H1 (cell line): ENCODE data around the gene PDZD8. TPM values are rescaled to one million over a fixed set of nuclear protein-coding genes. Genes with fewer than 3 reads are reported as not detected.

Source experiments
- CTCF ChIA-PET: fragments of 300-600 bp; sonication (Branson Sonifier 250); formaldehyde crosslinking; loops from one replicate; lab custom pipeline; 2021; ENCODE audit not compliant: partially characterized antibody; lab: Charles Lee
- POLR2A ChIA-PET: fragments of 300-600 bp; sonication (Branson Sonifier 250); formaldehyde crosslinking; loops from one replicate; lab custom pipeline; 2021; ENCODE audit warnings: inconsistent platforms; ENCODE audit not compliant: partially characterized antibody; lab: Charles Lee
- DNase-seq, 2 experiments: peaks; one replicate each; pipeline versions ENCODE4 v3.0.0 to v3.0.0-alpha.2; 2010 to 2022; ENCODE audit warnings: low spot score in 2 of 2, low read depth in 1 of 2, mixed read lengths in 1 of 2
- FAIRE-seq: peaks from 2 replicates; lab custom pipeline; 2011; peaks lifted over from hg19 to GRCh38; lab: Jason Lieb, UNC
- H2AFZ ChIP-seq: 2 replicates; pipeline ENCODE4 v1.8.1; 2012; ENCODE audit warnings: low read length, inconsistent platforms
- H2AK5ac ChIP-seq: 2 replicates; pipeline ENCODE4 v1.6.1; 2013; ENCODE audit warnings: low read depth, low read length
- H2BK120ac ChIP-seq: replicated peaks from 2 replicates; pipeline ENCODE3; 2013; ENCODE audit warnings: low read depth, low read length, inconsistent platforms
- H2BK12ac ChIP-seq: 2 replicates; pipeline ENCODE4 v1.6.1; 2013; ENCODE audit warnings: low read depth, low read length
- H2BK15ac ChIP-seq: 2 replicates; pipeline ENCODE4 v1.6.1; 2013; ENCODE audit warnings: low read length
- H2BK20ac ChIP-seq: 2 replicates; pipeline ENCODE4 v1.6.1; 2013; ENCODE audit warnings: low read length
- H2BK5ac ChIP-seq: 2 replicates; pipeline ENCODE4 v1.6.1; 2013; ENCODE audit warnings: low read depth, low read length
- H3K14ac ChIP-seq: 2 replicates; pipeline ENCODE4 v1.6.1; 2013; ENCODE audit warnings: inconsistent platforms; ENCODE audit not compliant: insufficient read length
- H3K18ac ChIP-seq: 2 replicates; pipeline ENCODE4 v1.6.1; 2013; ENCODE audit warnings: low read length; ENCODE audit errors: extremely low read depth
- H3K23ac ChIP-seq: 2 replicates; pipeline ENCODE4 v1.6.1; 2013; ENCODE audit warnings: inconsistent platforms; ENCODE audit not compliant: insufficient read length
- H3K23me2 ChIP-seq: 2 replicates; pipeline ENCODE4 v1.6.1; 2013; ENCODE audit warnings: low read depth, low read length
- H3K27ac ChIP-seq: 2 replicates; pipeline ENCODE4 v1.6.1; 2011; ENCODE audit warnings: low read depth, low read length, inconsistent platforms
- H3K27me3 ChIP-seq, 4 experiments: replicated peaks in 1 of 4; 1 replicate in 1 of 4; 2 replicates in 3 of 4; pipeline versions ENCODE4 v1.6.1 to v1.8.1; 2011 to 2013; ENCODE audit warnings: low read length in 3 of 4, mild to moderate bottlenecking in 3 of 4, inconsistent platforms in 2 of 4, mixed read lengths in 2 of 4, moderate library complexity in 1 of 4; ENCODE audit not compliant: control insufficient read depth in 3 of 4, insufficient read depth in 3 of 4; ENCODE audit errors: extremely low read depth in 1 of 4
- H3K36me3 ChIP-seq, 4 experiments: 2 replicates each; pipeline versions ENCODE4 v1.6.1 to v1.8.1; 2011 to 2013; ENCODE audit warnings: mild to moderate bottlenecking in 4 of 4, low read length in 3 of 4, moderate library complexity in 2 of 4, control low read depth in 1 of 4, inconsistent platforms in 1 of 4; ENCODE audit not compliant: insufficient read depth in 4 of 4, control insufficient read depth in 2 of 4
- H3K4ac ChIP-seq: replicated peaks from 2 replicates; pipeline ENCODE3; 2013; ENCODE audit warnings: low read length, low read depth, mixed read lengths, inconsistent platforms; ENCODE audit not compliant: insufficient read length
- H3K4me1 ChIP-seq, 4 experiments: replicated peaks in 1 of 4; 1 replicate in 1 of 4; 2 replicates in 3 of 4; pipeline versions ENCODE4 v1.6.1 to v1.8.1; 2011 to 2013; ENCODE audit warnings: low read length in 3 of 4, inconsistent platforms in 2 of 4, mixed read lengths in 1 of 4; ENCODE audit not compliant: insufficient read depth in 4 of 4, control insufficient read depth in 3 of 4
- H3K4me2 ChIP-seq, 2 experiments: 2 replicates each; pipeline versions ENCODE4 v1.6.1 to v1.8.1; 2011 to 2013; ENCODE audit warnings: low read depth in 2 of 2, low read length in 2 of 2, control low read depth in 1 of 2, inconsistent platforms in 1 of 2, mild to moderate bottlenecking in 1 of 2; ENCODE audit not compliant: insufficient read depth in 1 of 2
- H3K4me3 ChIP-seq, 4 experiments: fragments of 200-600, 300-600 bp in 1 of 4; sonication (generic), shearing (Covaris generic), sonication (Bioruptor Twin) in 1 of 4; 2 replicates each; pipeline versions ENCODE4 v1.5.1 to v1.8.1; 2011 to 2016; ENCODE audit warnings: low read length in 4 of 4, low read depth in 3 of 4, control low read depth in 2 of 4, inconsistent platforms in 2 of 4, mild to moderate bottlenecking in 2 of 4, mixed read lengths in 1 of 4, moderate library complexity in 1 of 4; ENCODE audit not compliant: insufficient read depth in 2 of 4; ENCODE audit errors: extremely low read depth in 1 of 4
- H3K56ac ChIP-seq: replicated peaks from 2 replicates; pipeline ENCODE3; 2013; ENCODE audit warnings: low read depth, mild to moderate bottlenecking, mixed read lengths, low read length, inconsistent platforms; ENCODE audit not compliant: insufficient read length
- H3K79me1 ChIP-seq: 2 replicates; pipeline ENCODE4 v1.6.1; 2013; ENCODE audit warnings: low read depth, low read length, control low read depth
- H3K79me2 ChIP-seq, 2 experiments: 2 replicates each; pipeline versions ENCODE4 v1.6.1 to v1.8.1; 2012 to 2013; ENCODE audit warnings: low read length in 2 of 2, mild to moderate bottlenecking in 2 of 2, inconsistent platforms in 1 of 2; ENCODE audit not compliant: insufficient read depth in 2 of 2, control insufficient read depth in 1 of 2
- H3K9ac ChIP-seq, 4 experiments: replicated peaks in 1 of 4; 1 replicate in 1 of 4; 2 replicates in 3 of 4; pipeline versions ENCODE4 v1.6.1 to v1.8.1; 2011 to 2013; ENCODE audit warnings: low read depth in 3 of 4, low read length in 3 of 4, control low read depth in 2 of 4, mild to moderate bottlenecking in 2 of 4, moderate library complexity in 2 of 4, inconsistent platforms in 1 of 4; ENCODE audit errors: extremely low read depth in 1 of 4
- H3K9me3 ChIP-seq, 2 experiments: 2 replicates each; pipeline versions ENCODE4 v1.6.1 to v1.8.1; 2012 to 2013; ENCODE audit warnings: mild to moderate bottlenecking in 2 of 2, moderate library complexity in 2 of 2, control low read depth in 1 of 2, inconsistent platforms in 1 of 2, low read depth in 1 of 2, low read length in 1 of 2, mixed read lengths in 1 of 2; ENCODE audit not compliant: insufficient read depth in 2 of 2
- H4K20me1 ChIP-seq, 2 experiments: replicated peaks in 1 of 2; 2 replicates each; pipeline versions ENCODE3 to v1.8.1; 2011 to 2013; ENCODE audit warnings: inconsistent platforms in 2 of 2, low read length in 2 of 2, mild to moderate bottlenecking in 1 of 2; ENCODE audit not compliant: insufficient read depth in 2 of 2, control insufficient read depth in 1 of 2
- H4K5ac ChIP-seq: 2 replicates; pipeline ENCODE4 v1.6.1; 2013; ENCODE audit warnings: low read length, low read depth, mixed read lengths, inconsistent platforms; ENCODE audit not compliant: insufficient read length
- H4K8ac ChIP-seq: 2 replicates; pipeline ENCODE4 v1.8.0; 2013; ENCODE audit warnings: mild to moderate bottlenecking, moderate library complexity, low read length, inconsistent platforms; ENCODE audit not compliant: insufficient read depth; ENCODE audit errors: extremely low read depth
- H4K91ac ChIP-seq: replicated peaks from 2 replicates; pipeline ENCODE3; 2013; ENCODE audit warnings: low read length, mixed read lengths, inconsistent platforms; ENCODE audit not compliant: insufficient read length
- CEBPB ChIP-seq: IDR thresholded peaks from 2 replicates; pipeline ENCODE4 v1.6.1; 2012; ENCODE audit warnings: low read depth, low read length
- NANOG ChIP-seq: IDR thresholded peaks from 2 replicates; pipeline ENCODE4 v1.6.1; 2011; ENCODE audit warnings: low read length, low read depth, mild to moderate bottlenecking, inconsistent platforms; ENCODE audit not compliant: insufficient read depth, poor library complexity, severe bottlenecking
- POLR2AphosphoS5 ChIP-seq: IDR thresholded peaks from 2 replicates; pipeline ENCODE4 v1.6.1; 2011; ENCODE audit warnings: low read depth, low read length
- SIX5 ChIP-seq: IDR thresholded peaks from 2 replicates; pipeline ENCODE4 v1.6.1; 2011; ENCODE audit warnings: mild to moderate bottlenecking, low read depth, low read length
- SUZ12 ChIP-seq: fragments of 200-600 bp; sonication (generic); IDR thresholded peaks from 2 replicates; pipeline ENCODE4 v1.6.1; 2012; ENCODE audit warnings: mild to moderate bottlenecking, inconsistent platforms, low read length, moderate library complexity, mixed read lengths
- WGBS, 2 experiments: shearing (Covaris generic) in 1 of 2; methylation state at CpG; one replicate each; pipeline versions ENCODE4 v1.1.6 to v1.1.7; 2013 to 2015; ENCODE audit warnings: low lambda C conversion rate in 2 of 2, mixed read lengths in 2 of 2, inconsistent platforms in 1 of 2, low coverage in 1 of 2, missing lambda C conversion rate in 1 of 2; ENCODE audit not compliant: insufficient replicate concordance in 2 of 2, insufficient coverage in 1 of 2, insufficient read length in 1 of 2; ENCODE audit errors: extremely low coverage in 1 of 2, missing lambda C conversion rate in 1 of 2; 5-methylcytosine and 5-hydroxymethylcytosine counted together
- polyA plus RNA-seq, 7 experiments: library from polyadenylated mRNA; depleted of rRNA in 3 of 7; stranded (reverse) in 5 of 7; unstranded in 2 of 7; fragments of >200 nt in 5 of 7; fragments of 200-250 nt in 2 of 7; gene quantifications; 1 replicate in 5 of 7; 2 replicates in 1 of 7; 4 replicates in 1 of 7; pipeline versions ENCODE4 v1.2.1 to v1.2.3, GENCODE V29; 2011 to 2013; ENCODE audit warnings: missing spikeins in 2 of 7, mixed read lengths in 2 of 7
- total RNA-seq: library from RNA; stranded (reverse); fragmentation: NEBNext Ultra II Directional; extraction: Animal tissue kit (Norgen Biotek cat#: 25700); gene quantifications from 2 replicates; pipeline ENCODE4 v1.2.1, GENCODE V29; 2021

PDZD8 gene
- total and polyA plus RNA-seq, 2 of the 8 experiments (the other 6 are each of a cell fraction or from before 2014, with no cell fraction given): 10.9 to 50.1 TPM

DNA sequence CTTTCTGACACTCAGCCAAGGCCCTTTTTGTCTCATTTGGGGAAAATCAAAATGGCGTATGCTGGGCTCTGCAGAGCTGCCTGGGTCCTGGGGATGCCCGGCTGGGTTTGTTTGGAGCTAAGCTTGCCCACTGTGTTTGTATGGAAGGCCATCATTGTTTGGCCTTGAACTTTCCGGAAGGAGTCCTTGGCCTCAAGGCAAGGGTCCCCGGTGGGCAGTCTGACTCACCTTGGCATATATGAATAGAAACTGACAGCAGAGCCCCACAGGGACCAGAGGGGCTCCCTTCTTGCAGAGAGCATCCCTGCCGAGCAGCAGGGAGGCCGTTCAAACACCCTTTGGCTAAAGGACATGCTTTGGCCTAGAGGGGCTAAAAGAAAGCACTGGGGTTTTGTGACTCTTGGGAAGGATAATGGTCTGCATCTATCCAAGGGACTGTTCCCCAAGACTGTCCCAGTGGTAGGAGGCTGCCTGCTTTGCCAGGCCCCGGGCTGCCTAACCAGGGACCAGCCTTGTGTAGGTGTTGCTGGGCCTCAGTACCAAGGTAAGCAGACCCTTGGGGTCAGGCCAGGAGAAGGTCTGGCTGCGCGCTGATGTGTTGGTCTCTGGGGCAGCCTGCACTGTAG lies 119.3 kb downstream of the PDZD8 start:
- ChIA-PET POLR2A (no interaction called here), CTCF (no interaction called here)
- H3K9me3 ChIP-seq: no peaks in the 10 kb centered on the region
- H3K4me1 ChIP-seq: peaks cover 0 to 13% (median 8%) of the 10 kb centered on the region in 4 experiments; a peak in 6 of 7 replicates
- no peaks in the 10 kb centered on the region for H3K79me2 ChIP-seq
- H3K4me2 ChIP-seq: no peak overlapping the region
- H2BK120ac ChIP-seq: no peak overlapping the region
- H3K27ac ChIP-seq: no peak overlapping the region
- no peak overlapping the region for H4K8ac ChIP-seq
- no peak overlapping the region for H4K91ac ChIP-seq
- H3K79me1 ChIP-seq: no peaks in the 10 kb centered on the region
- H3K36me3 ChIP-seq: no peaks in the 10 kb centered on the region
- H3K9ac ChIP-seq: no peak overlapping the region
- H3K23me2 ChIP-seq: no peaks in the 10 kb centered on the region
- no peak overlapping the region for H3K18ac ChIP-seq
- no peak overlapping the region for H2BK20ac ChIP-seq
- no peak overlapping the region for H3K14ac ChIP-seq
- H3K27me3 ChIP-seq: no peaks in the 10 kb centered on the region
- no peak overlapping the region for H3K56ac ChIP-seq
- H4K20me1 ChIP-seq: no peaks in the 10 kb centered on the region
- no peak overlapping the region for H2BK12ac ChIP-seq
- H2BK15ac ChIP-seq: no peak overlapping the region
- no peak overlapping the region for H3K4me3 ChIP-seq
- TF ChIP-seq SIX5: no peak
- TF ChIP-seq SUZ12: no peak
- no peak for TF ChIP-seq CEBPB
- TF ChIP-seq NANOG: no peak
- TF ChIP-seq POLR2AphosphoS5: no peak
- WGBS, 2 experiments: 94% methylated on average over 9 of the region's 9 CpGs; no CpG with 5 or more reads in 1 of the 2 experiments
- H4K5ac ChIP-seq: no peak overlapping the region
- no peak overlapping the region for H2AK5ac ChIP-seq
- FAIRE-seq: no peak
- no peak overlapping the region for H3K23ac ChIP-seq
- H2BK5ac ChIP-seq: no peak overlapping the region
- no peak overlapping the region for H2AFZ ChIP-seq
- no peak for DNase-seq
- H3K4ac ChIP-seq: no peak overlapping the region
